Measurements from ENCODE around the gene RSPH4A. TPM values are rescaled to one million over a fixed set of nuclear protein-coding genes. Genes with fewer than 3 reads are reported as not detected.

RSPH4A gene
- total RNA-seq, 1 donor from 2014 or later, result 4.4 TPM

DNA sequence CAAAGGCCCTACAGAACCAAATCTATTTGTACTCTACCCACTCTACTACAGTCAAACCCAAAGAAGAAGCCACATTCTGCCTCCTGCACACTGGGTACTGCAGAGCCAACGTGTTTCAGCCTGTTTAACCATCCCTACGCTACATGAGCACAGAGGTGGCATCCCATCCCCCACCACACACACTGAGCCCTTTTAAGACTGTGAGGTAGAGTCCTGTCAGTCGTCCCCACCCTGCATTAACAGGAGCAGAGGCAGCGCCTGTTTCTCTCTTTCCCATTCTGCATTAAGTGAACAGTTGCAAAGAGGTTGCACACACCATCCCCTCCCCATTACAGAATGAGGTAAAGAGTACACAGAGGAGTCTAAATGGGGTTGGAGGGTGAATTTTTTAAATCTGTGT lies 5.2 kb upstream of the RSPH4A start:
- TF ChIP-seq, protein P1, sequence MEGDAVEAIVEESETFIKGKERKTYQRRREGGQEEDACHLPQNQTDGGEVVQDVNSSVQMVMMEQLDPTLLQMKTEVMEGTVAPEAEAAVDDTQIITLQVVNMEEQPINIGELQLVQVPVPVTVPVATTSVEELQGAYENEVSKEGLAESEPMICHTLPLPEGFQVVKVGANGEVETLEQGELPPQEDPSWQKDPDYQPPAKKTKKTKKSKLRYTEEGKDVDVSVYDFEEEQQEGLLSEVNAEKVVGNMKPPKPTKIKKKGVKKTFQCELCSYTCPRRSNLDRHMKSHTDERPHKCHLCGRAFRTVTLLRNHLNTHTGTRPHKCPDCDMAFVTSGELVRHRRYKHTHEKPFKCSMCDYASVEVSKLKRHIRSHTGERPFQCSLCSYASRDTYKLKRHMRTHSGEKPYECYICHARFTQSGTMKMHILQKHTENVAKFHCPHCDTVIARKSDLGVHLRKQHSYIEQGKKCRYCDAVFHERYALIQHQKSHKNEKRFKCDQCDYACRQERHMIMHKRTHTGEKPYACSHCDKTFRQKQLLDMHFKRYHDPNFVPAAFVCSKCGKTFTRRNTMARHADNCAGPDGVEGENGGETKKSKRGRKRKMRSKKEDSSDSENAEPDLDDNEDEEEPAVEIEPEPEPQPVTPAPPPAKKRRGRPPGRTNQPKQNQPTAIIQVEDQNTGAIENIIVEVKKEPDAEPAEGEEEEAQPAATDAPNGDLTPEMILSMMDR (conservative IDR thresholded peaks at IDR 0.05), result no peak
- no peak for DNase-seq (ENCODE audit: extremely low spot score, unreplicated experiment)
- peaks cover under 1% of the 10 kb centered on the region for H3K27me3 Mint-ChIP-seq
- no peak overlapping the region for H3K4me3 Mint-ChIP-seq
- H3K36me3 Mint-ChIP-seq, result no peaks in the 10 kb centered on the region
- peaks cover 3% of the 10 kb centered on the region for H3K4me1 Mint-ChIP-seq (ENCODE audit: unreplicated experiment)
- no peak overlapping the region for H3K27ac Mint-ChIP-seq
- H3K9me3 Mint-ChIP-seq, result no peaks in the 10 kb centered on the region

DNA sequence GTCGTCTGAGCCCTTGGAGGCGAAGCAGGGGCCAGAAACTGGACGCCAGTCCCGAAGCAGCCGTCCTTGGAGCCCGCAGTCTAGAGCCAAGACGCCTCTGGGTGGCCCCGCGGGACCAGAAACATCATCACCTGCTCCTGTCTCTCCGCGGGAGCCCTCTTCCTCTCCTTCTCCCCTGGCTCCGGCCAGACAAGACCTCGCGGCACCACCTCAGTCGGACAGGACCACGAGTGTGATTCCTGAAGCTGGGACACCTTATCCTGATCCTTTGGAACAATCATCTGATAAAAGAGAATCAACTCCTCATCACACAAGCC lies 416 bp downstream of the RSPH4A start:
- TF ChIP-seq, protein P1 (conservative IDR thresholded peaks at IDR 0.05), result no peak
- Mint-ChIP-seq H3K27me3 (peaks cover 26% of the 10 kb centered on the region), H3K4me3 (peak overlapping the region; percentile 97), H3K27ac (peak overlapping the region; percentile 92), H3K9me3 (no peaks in the 10 kb centered on the region), H3K4me1 (ENCODE audit: unreplicated experiment) (peaks cover 11% of the 10 kb centered on the region), H3K36me3 (no peaks in the 10 kb centered on the region)
- DNase-seq (ENCODE audit: extremely low spot score, unreplicated experiment), result no peak

DNA sequence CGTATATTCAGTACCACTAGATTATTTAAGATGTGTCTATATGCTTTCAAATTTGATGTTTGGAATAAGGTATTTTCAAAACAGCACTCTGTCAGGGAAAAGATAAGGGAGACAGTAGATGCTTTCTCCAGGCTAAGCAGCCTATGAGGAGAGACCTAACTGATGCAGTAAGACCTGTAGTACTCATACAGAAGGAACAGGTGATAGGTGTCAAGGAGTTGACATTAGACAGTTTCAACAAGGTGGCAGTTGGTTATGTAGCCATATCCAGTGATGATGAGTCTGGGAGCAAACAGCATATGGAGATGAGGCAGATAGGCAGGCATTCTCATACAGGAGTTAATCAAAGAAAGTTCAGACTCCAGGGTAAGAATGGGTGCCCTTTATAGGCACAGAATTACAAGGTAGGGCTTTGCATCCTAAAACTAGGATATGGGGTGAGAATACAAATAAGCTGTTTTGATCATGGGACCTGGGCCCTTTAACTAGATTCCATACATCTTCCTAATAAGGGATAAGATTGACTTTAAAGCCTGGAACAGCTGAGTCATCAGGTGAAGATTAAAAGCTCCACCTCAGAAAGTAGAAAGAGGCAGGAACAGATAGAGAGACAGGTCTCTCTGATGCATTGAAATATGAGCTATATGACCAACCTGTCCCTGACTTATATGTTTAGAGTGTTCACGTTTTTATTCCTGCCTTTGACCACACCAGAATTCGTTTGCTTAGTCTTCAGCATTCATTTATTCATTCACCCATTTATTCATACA lies 7.9 kb downstream of the RSPH4A start:
- no peaks in the 10 kb centered on the region for H3K27me3 Mint-ChIP-seq
- no peak for DNase-seq (ENCODE audit: extremely low spot score, unreplicated experiment)
- H3K27ac Mint-ChIP-seq, result no peak overlapping the region
- H3K9me3 Mint-ChIP-seq, result no peaks in the 10 kb centered on the region
- H3K36me3 Mint-ChIP-seq, result no peaks in the 10 kb centered on the region
- H3K4me3 Mint-ChIP-seq, result no peak overlapping the region
- no peaks in the 10 kb centered on the region for H3K4me1 Mint-ChIP-seq (ENCODE audit: unreplicated experiment)
- TF ChIP-seq, protein P1 (conservative IDR thresholded peaks at IDR 0.05), result no peak

DNA sequence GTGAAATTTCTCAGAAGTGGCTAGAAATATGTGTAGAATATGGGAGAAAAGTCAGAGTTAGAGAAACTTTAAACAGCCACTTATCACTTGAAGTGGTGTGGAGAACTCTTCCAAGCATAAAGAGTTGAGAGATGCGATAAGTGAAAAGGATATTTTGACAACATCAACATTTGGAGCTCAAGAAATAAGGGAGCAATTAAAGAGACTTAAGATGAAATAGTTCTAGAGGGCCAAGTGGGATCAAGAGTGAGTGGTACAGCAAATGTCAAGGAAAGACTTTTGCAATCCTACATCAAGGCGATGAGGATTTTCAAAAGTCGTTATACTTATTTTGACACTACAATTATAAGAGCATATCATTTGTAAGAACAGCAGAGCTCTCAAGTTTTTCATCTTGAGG lies 9.6 kb downstream of the RSPH4A start:
- H3K27me3 Mint-ChIP-seq, result no peaks in the 10 kb centered on the region
- H3K36me3 Mint-ChIP-seq, result no peaks in the 10 kb centered on the region
- TF ChIP-seq, protein P1 (conservative IDR thresholded peaks at IDR 0.05), result no peak
- no peaks in the 10 kb centered on the region for H3K9me3 Mint-ChIP-seq
- no peak overlapping the region for H3K27ac Mint-ChIP-seq
- no peak for DNase-seq (ENCODE audit: extremely low spot score, unreplicated experiment)
- H3K4me3 Mint-ChIP-seq, result no peak overlapping the region
- no peaks in the 10 kb centered on the region for H3K4me1 Mint-ChIP-seq (ENCODE audit: unreplicated experiment)

DNA sequence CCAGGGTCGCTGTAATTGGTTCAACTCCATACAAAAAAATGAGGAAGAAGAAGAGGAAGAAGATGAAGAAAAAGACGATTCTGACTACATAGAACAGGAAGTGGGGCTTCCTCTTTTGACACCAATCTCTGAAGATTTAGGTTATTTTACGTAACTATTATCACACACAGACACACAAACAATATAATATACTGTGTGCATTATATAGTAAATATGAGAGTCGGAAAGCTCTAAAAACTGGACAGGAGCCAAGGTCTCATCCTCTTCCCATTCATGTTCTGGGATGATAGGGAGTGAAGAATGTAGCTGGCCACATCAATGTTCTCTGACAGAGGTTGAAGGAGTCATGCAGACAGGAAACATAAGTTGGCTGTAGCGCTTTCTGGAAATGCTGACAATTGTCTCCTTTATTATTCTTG lies 13.3 kb downstream of the RSPH4A start:
- TF ChIP-seq, protein P1 (conservative IDR thresholded peaks at IDR 0.05), result no peak
- no peaks in the 10 kb centered on the region for H3K27me3 Mint-ChIP-seq
- no peak overlapping the region for H3K27ac Mint-ChIP-seq
- H3K4me3 Mint-ChIP-seq, result no peak overlapping the region
- H3K9me3 Mint-ChIP-seq, result no peaks in the 10 kb centered on the region
- no peaks in the 10 kb centered on the region for H3K4me1 Mint-ChIP-seq (ENCODE audit: unreplicated experiment)
- DNase-seq (ENCODE audit: extremely low spot score, unreplicated experiment), result no peak
- H3K36me3 Mint-ChIP-seq, result peaks cover 5% of the 10 kb centered on the region

All from type B pancreatic cell (in vitro differentiated cells).